ENCODE measurements around the gene SLC24A4.

The SLC24A4 gene

GRCh38 chr14:92400579-92401444 lies 77.8 kb downstream of the SLC24A4 start:
- no peaks in the 10 kb centered on the region for H3K4me1 ChIP-seq (ENCODE audit: control insufficient read depth, insufficient read depth, low read length)

GRCh38 chr14:92401561-92401960 lies 78.6 kb downstream of the SLC24A4 start:
- ChIA-PET POLR2A (no interaction called here), CTCF (no interaction called here)
- H3K36me3 ChIP-seq (ENCODE audit: control insufficient read depth in 2 of 2, insufficient read depth in 1 of 2, low read length in 2 of 2), result no peaks in the 10 kb centered on the region
- H3K27ac ChIP-seq (ENCODE audit: extremely low read depth, low read depth, low read length), result no peak overlapping the region
- TF ChIP-seq, protein P1, sequence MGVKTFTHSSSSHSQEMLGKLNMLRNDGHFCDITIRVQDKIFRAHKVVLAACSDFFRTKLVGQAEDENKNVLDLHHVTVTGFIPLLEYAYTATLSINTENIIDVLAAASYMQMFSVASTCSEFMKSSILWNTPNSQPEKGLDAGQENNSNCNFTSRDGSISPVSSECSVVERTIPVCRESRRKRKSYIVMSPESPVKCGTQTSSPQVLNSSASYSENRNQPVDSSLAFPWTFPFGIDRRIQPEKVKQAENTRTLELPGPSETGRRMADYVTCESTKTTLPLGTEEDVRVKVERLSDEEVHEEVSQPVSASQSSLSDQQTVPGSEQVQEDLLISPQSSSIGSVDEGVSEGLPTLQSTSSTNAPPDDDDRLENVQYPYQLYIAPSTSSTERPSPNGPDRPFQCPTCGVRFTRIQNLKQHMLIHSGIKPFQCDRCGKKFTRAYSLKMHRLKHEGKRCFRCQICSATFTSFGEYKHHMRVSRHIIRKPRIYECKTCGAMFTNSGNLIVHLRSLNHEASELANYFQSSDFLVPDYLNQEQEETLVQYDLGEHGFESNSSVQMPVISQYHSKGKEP (tag by site-specific recombination; IDR thresholded peaks at IDR 0.05), result no peak
- TF ChIP-seq ZNF473 (tag by site-specific recombination; IDR thresholded peaks at IDR 0.05), result no peak
- TF ChIP-seq SP3 (tag by site-specific recombination; IDR thresholded peaks at IDR 0.05), result no peak
- TF ChIP-seq ZNF561 (tag by site-specific recombination; IDR thresholded peaks at IDR 0.05; ENCODE audit: borderline replicate concordance), result no peak
- TF ChIP-seq, protein P2, sequence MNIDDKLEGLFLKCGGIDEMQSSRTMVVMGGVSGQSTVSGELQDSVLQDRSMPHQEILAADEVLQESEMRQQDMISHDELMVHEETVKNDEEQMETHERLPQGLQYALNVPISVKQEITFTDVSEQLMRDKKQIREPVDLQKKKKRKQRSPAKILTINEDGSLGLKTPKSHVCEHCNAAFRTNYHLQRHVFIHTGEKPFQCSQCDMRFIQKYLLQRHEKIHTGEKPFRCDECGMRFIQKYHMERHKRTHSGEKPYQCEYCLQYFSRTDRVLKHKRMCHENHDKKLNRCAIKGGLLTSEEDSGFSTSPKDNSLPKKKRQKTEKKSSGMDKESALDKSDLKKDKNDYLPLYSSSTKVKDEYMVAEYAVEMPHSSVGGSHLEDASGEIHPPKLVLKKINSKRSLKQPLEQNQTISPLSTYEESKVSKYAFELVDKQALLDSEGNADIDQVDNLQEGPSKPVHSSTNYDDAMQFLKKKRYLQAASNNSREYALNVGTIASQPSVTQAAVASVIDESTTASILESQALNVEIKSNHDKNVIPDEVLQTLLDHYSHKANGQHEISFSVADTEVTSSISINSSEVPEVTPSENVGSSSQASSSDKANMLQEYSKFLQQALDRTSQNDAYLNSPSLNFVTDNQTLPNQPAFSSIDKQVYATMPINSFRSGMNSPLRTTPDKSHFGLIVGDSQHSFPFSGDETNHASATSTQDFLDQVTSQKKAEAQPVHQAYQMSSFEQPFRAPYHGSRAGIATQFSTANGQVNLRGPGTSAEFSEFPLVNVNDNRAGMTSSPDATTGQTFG (tag by site-specific recombination; IDR thresholded peaks at IDR 0.05; ENCODE audit: borderline replicate concordance), result no peak
- TF ChIP-seq MZF1 (tag by site-specific recombination; IDR thresholded peaks at IDR 0.05; ENCODE audit: borderline replicate concordance), result no peak
- no peak for TF ChIP-seq ZNF174 (tag by site-specific recombination; IDR thresholded peaks at IDR 0.05)
- TF ChIP-seq ZBTB7A (tag by site-specific recombination; IDR thresholded peaks at IDR 0.05; ENCODE audit: low read depth), result no peak
- TF ChIP-seq ZNF777 (tag by site-specific recombination; IDR thresholded peaks at IDR 0.05; ENCODE audit: borderline replicate concordance), result no peak
- TF ChIP-seq ZNF324 (tag by site-specific recombination; IDR thresholded peaks at IDR 0.05), result no peak
- TF ChIP-seq ZNF132 (tag by site-specific recombination; IDR thresholded peaks at IDR 0.05; ENCODE audit: borderline replicate concordance), result no peak
- no peak for TF ChIP-seq ZNF549 (tag by site-specific recombination; IDR thresholded peaks at IDR 0.05)
- TF ChIP-seq, protein P3, sequence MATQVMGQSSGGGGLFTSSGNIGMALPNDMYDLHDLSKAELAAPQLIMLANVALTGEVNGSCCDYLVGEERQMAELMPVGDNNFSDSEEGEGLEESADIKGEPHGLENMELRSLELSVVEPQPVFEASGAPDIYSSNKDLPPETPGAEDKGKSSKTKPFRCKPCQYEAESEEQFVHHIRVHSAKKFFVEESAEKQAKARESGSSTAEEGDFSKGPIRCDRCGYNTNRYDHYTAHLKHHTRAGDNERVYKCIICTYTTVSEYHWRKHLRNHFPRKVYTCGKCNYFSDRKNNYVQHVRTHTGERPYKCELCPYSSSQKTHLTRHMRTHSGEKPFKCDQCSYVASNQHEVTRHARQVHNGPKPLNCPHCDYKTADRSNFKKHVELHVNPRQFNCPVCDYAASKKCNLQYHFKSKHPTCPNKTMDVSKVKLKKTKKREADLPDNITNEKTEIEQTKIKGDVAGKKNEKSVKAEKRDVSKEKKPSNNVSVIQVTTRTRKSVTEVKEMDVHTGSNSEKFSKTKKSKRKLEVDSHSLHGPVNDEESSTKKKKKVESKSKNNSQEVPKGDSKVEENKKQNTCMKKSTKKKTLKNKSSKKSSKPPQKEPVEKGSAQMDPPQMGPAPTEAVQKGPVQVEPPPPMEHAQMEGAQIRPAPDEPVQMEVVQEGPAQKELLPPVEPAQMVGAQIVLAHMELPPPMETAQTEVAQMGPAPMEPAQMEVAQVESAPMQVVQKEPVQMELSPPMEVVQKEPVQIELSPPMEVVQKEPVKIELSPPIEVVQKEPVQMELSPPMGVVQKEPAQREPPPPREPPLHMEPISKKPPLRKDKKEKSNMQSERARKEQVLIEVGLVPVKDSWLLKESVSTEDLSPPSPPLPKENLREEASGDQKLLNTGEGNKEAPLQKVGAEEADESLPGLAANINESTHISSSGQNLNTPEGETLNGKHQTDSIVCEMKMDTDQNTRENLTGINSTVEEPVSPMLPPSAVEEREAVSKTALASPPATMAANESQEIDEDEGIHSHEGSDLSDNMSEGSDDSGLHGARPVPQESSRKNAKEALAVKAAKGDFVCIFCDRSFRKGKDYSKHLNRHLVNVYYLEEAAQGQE (tag by site-specific recombination; IDR thresholded peaks at IDR 0.05), result no peak
- no peak for TF ChIP-seq OSR2 (tag by site-specific recombination; IDR thresholded peaks at IDR 0.05)
- TF ChIP-seq, protein P4, sequence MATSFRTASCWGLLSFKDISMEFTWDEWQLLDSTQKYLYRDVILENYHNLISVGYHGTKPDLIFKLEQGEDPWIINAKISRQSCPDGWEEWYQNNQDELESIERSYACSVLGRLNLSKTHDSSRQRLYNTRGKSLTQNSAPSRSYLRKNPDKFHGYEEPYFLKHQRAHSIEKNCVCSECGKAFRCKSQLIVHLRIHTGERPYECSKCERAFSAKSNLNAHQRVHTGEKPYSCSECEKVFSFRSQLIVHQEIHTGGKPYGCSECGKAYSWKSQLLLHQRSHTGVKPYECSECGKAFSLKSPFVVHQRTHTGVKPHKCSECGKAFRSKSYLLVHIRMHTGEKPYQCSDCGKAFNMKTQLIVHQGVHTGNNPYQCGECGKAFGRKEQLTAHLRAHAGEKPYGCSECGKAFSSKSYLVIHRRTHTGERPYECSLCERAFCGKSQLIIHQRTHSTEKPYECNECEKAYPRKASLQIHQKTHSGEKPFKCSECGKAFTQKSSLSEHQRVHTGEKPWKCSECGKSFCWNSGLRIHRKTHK (tag by site-specific recombination; IDR thresholded peaks at IDR 0.05), result no peak
- TF ChIP-seq ZNF791 (tag by site-specific recombination; IDR thresholded peaks at IDR 0.05), result no peak
- TF ChIP-seq HOXC10 (CRISPR knock-in tag; IDR thresholded peaks at IDR 0.05), result no peak
- TF ChIP-seq KLF7 (tag by site-specific recombination; IDR thresholded peaks at IDR 0.05; ENCODE audit: borderline replicate concordance), result no peak
- H3K9me3 ChIP-seq (ENCODE audit: control insufficient read depth, insufficient read depth, low read depth, low read length), result no peaks in the 10 kb centered on the region; the same call in 1 of the 2 replicates
- no peaks in the 10 kb centered on the region for H3K4me1 ChIP-seq (ENCODE audit: control insufficient read depth, insufficient read depth, low read length)
- no peak overlapping the region for H3K4me3 ChIP-seq (ENCODE audit: low read depth, low read length)

More at GRCh38 chr14:92400579-92401444, 77.8 kb downstream of the SLC24A4 start:
- Histone ChIP-seq H3K36me3 (ENCODE audit: control insufficient read depth in 2 of 2, insufficient read depth in 1 of 2, low read length in 2 of 2) (no peaks in the 10 kb centered on the region), H3K9me3 (ENCODE audit: control insufficient read depth, insufficient read depth, low read depth, low read length) (no peaks in the 10 kb centered on the region; the same call in 1 of the 2 replicates), H3K4me3 (ENCODE audit: low read depth, low read length) (no peak overlapping the region), H3K27ac (ENCODE audit: extremely low read depth, low read depth, low read length) (no peak overlapping the region)
- POLR2A ChIA-PET, result no interaction called here
- TF ChIP-seq KLF7 (tag by site-specific recombination; IDR thresholded peaks at IDR 0.05; ENCODE audit: borderline replicate concordance), result no peak
- TF ChIP-seq PRDM1 (tag by site-specific recombination; IDR thresholded peaks at IDR 0.05), result 0 out of 2 replicates have a peak, but pooled peaks have one; percentile 38
- CTCF ChIA-PET, result no interaction called here

All from HEK293 (cell line).